H1 (cell line): Measurements from ENCODE around the gene LARP4B. TPM values are rescaled to one million over a fixed set of nuclear protein-coding genes. Genes with fewer than 3 reads are reported as not detected.
A peak's percentile ranks its signal among the peaks of the same experiment; 100 is the strongest.

Source experiments
- CTCF ChIA-PET: fragments of 300-600 bp; sonication (Branson Sonifier 250); formaldehyde crosslinking; loops from one replicate; lab custom pipeline; 2021; ENCODE audit not compliant: partially characterized antibody; lab: Charles Lee
- POLR2A ChIA-PET: fragments of 300-600 bp; sonication (Branson Sonifier 250); formaldehyde crosslinking; loops from one replicate; lab custom pipeline; 2021; ENCODE audit warnings: inconsistent platforms; ENCODE audit not compliant: partially characterized antibody; lab: Charles Lee
- DNase-seq, 2 experiments: peaks; one replicate each; pipeline versions ENCODE4 v3.0.0 to v3.0.0-alpha.2; 2010 to 2022; ENCODE audit warnings: low spot score in 2 of 2, low read depth in 1 of 2, mixed read lengths in 1 of 2
- FAIRE-seq: peaks from 2 replicates; lab custom pipeline; 2011; peaks lifted over from hg19 to GRCh38; lab: Jason Lieb, UNC
- H2AFZ ChIP-seq: 2 replicates; pipeline ENCODE4 v1.8.1; 2012; ENCODE audit warnings: low read length, inconsistent platforms
- H2AK5ac ChIP-seq: 2 replicates; pipeline ENCODE4 v1.6.1; 2013; ENCODE audit warnings: low read depth, low read length
- H2BK120ac ChIP-seq: replicated peaks from 2 replicates; pipeline ENCODE3; 2013; ENCODE audit warnings: low read depth, low read length, inconsistent platforms
- H2BK12ac ChIP-seq: 2 replicates; pipeline ENCODE4 v1.6.1; 2013; ENCODE audit warnings: low read depth, low read length
- H2BK15ac ChIP-seq: 2 replicates; pipeline ENCODE4 v1.6.1; 2013; ENCODE audit warnings: low read length
- H2BK20ac ChIP-seq: 2 replicates; pipeline ENCODE4 v1.6.1; 2013; ENCODE audit warnings: low read length
- H2BK5ac ChIP-seq: 2 replicates; pipeline ENCODE4 v1.6.1; 2013; ENCODE audit warnings: low read depth, low read length
- H3K14ac ChIP-seq: 2 replicates; pipeline ENCODE4 v1.6.1; 2013; ENCODE audit warnings: inconsistent platforms; ENCODE audit not compliant: insufficient read length
- H3K18ac ChIP-seq: 2 replicates; pipeline ENCODE4 v1.6.1; 2013; ENCODE audit warnings: low read length; ENCODE audit errors: extremely low read depth
- H3K23ac ChIP-seq: 2 replicates; pipeline ENCODE4 v1.6.1; 2013; ENCODE audit warnings: inconsistent platforms; ENCODE audit not compliant: insufficient read length
- H3K23me2 ChIP-seq: 2 replicates; pipeline ENCODE4 v1.6.1; 2013; ENCODE audit warnings: low read depth, low read length
- H3K27ac ChIP-seq: 2 replicates; pipeline ENCODE4 v1.6.1; 2011; ENCODE audit warnings: low read depth, low read length, inconsistent platforms
- H3K27me3 ChIP-seq, 4 experiments: replicated peaks in 1 of 4; 1 replicate in 1 of 4; 2 replicates in 3 of 4; pipeline versions ENCODE4 v1.6.1 to v1.8.1; 2011 to 2013; ENCODE audit warnings: low read length in 3 of 4, mild to moderate bottlenecking in 3 of 4, inconsistent platforms in 2 of 4, mixed read lengths in 2 of 4, moderate library complexity in 1 of 4; ENCODE audit not compliant: control insufficient read depth in 3 of 4, insufficient read depth in 3 of 4; ENCODE audit errors: extremely low read depth in 1 of 4
- H3K36me3 ChIP-seq, 4 experiments: 2 replicates each; pipeline versions ENCODE4 v1.6.1 to v1.8.1; 2011 to 2013; ENCODE audit warnings: mild to moderate bottlenecking in 4 of 4, low read length in 3 of 4, moderate library complexity in 2 of 4, control low read depth in 1 of 4, inconsistent platforms in 1 of 4; ENCODE audit not compliant: insufficient read depth in 4 of 4, control insufficient read depth in 2 of 4
- H3K4ac ChIP-seq: replicated peaks from 2 replicates; pipeline ENCODE3; 2013; ENCODE audit warnings: low read length, low read depth, mixed read lengths, inconsistent platforms; ENCODE audit not compliant: insufficient read length
- H3K4me1 ChIP-seq, 4 experiments: replicated peaks in 1 of 4; 1 replicate in 1 of 4; 2 replicates in 3 of 4; pipeline versions ENCODE4 v1.6.1 to v1.8.1; 2011 to 2013; ENCODE audit warnings: low read length in 3 of 4, inconsistent platforms in 2 of 4, mixed read lengths in 1 of 4; ENCODE audit not compliant: insufficient read depth in 4 of 4, control insufficient read depth in 3 of 4
- H3K4me2 ChIP-seq, 2 experiments: 2 replicates each; pipeline versions ENCODE4 v1.6.1 to v1.8.1; 2011 to 2013; ENCODE audit warnings: low read depth in 2 of 2, low read length in 2 of 2, control low read depth in 1 of 2, inconsistent platforms in 1 of 2, mild to moderate bottlenecking in 1 of 2; ENCODE audit not compliant: insufficient read depth in 1 of 2
- H3K4me3 ChIP-seq, 4 experiments: fragments of 200-600, 300-600 bp in 1 of 4; sonication (generic), shearing (Covaris generic), sonication (Bioruptor Twin) in 1 of 4; 2 replicates each; pipeline versions ENCODE4 v1.5.1 to v1.8.1; 2011 to 2016; ENCODE audit warnings: low read length in 4 of 4, low read depth in 3 of 4, control low read depth in 2 of 4, inconsistent platforms in 2 of 4, mild to moderate bottlenecking in 2 of 4, mixed read lengths in 1 of 4, moderate library complexity in 1 of 4; ENCODE audit not compliant: insufficient read depth in 2 of 4; ENCODE audit errors: extremely low read depth in 1 of 4
- H3K56ac ChIP-seq: replicated peaks from 2 replicates; pipeline ENCODE3; 2013; ENCODE audit warnings: low read depth, mild to moderate bottlenecking, mixed read lengths, low read length, inconsistent platforms; ENCODE audit not compliant: insufficient read length
- H3K79me1 ChIP-seq: 2 replicates; pipeline ENCODE4 v1.6.1; 2013; ENCODE audit warnings: low read depth, low read length, control low read depth
- H3K79me2 ChIP-seq, 2 experiments: 2 replicates each; pipeline versions ENCODE4 v1.6.1 to v1.8.1; 2012 to 2013; ENCODE audit warnings: low read length in 2 of 2, mild to moderate bottlenecking in 2 of 2, inconsistent platforms in 1 of 2; ENCODE audit not compliant: insufficient read depth in 2 of 2, control insufficient read depth in 1 of 2
- H3K9ac ChIP-seq, 4 experiments: replicated peaks in 1 of 4; 1 replicate in 1 of 4; 2 replicates in 3 of 4; pipeline versions ENCODE4 v1.6.1 to v1.8.1; 2011 to 2013; ENCODE audit warnings: low read depth in 3 of 4, low read length in 3 of 4, control low read depth in 2 of 4, mild to moderate bottlenecking in 2 of 4, moderate library complexity in 2 of 4, inconsistent platforms in 1 of 4; ENCODE audit errors: extremely low read depth in 1 of 4
- H3K9me3 ChIP-seq, 2 experiments: 2 replicates each; pipeline versions ENCODE4 v1.6.1 to v1.8.1; 2012 to 2013; ENCODE audit warnings: mild to moderate bottlenecking in 2 of 2, moderate library complexity in 2 of 2, control low read depth in 1 of 2, inconsistent platforms in 1 of 2, low read depth in 1 of 2, low read length in 1 of 2, mixed read lengths in 1 of 2; ENCODE audit not compliant: insufficient read depth in 2 of 2
- H4K20me1 ChIP-seq, 2 experiments: replicated peaks in 1 of 2; 2 replicates each; pipeline versions ENCODE3 to v1.8.1; 2011 to 2013; ENCODE audit warnings: inconsistent platforms in 2 of 2, low read length in 2 of 2, mild to moderate bottlenecking in 1 of 2; ENCODE audit not compliant: insufficient read depth in 2 of 2, control insufficient read depth in 1 of 2
- H4K5ac ChIP-seq: 2 replicates; pipeline ENCODE4 v1.6.1; 2013; ENCODE audit warnings: low read length, low read depth, mixed read lengths, inconsistent platforms; ENCODE audit not compliant: insufficient read length
- H4K8ac ChIP-seq: 2 replicates; pipeline ENCODE4 v1.8.0; 2013; ENCODE audit warnings: mild to moderate bottlenecking, moderate library complexity, low read length, inconsistent platforms; ENCODE audit not compliant: insufficient read depth; ENCODE audit errors: extremely low read depth
- H4K91ac ChIP-seq: replicated peaks from 2 replicates; pipeline ENCODE3; 2013; ENCODE audit warnings: low read length, mixed read lengths, inconsistent platforms; ENCODE audit not compliant: insufficient read length
- CEBPB ChIP-seq: IDR thresholded peaks from 2 replicates; pipeline ENCODE4 v1.6.1; 2012; ENCODE audit warnings: low read depth, low read length
- SP1 ChIP-seq: IDR thresholded peaks from 2 replicates; pipeline ENCODE4 v1.6.1; 2011; ENCODE audit warnings: low read depth, low read length
- WGBS, 2 experiments: shearing (Covaris generic) in 1 of 2; methylation state at CpG; one replicate each; pipeline versions ENCODE4 v1.1.6 to v1.1.7; 2013 to 2015; ENCODE audit warnings: low lambda C conversion rate in 2 of 2, mixed read lengths in 2 of 2, inconsistent platforms in 1 of 2, low coverage in 1 of 2, missing lambda C conversion rate in 1 of 2; ENCODE audit not compliant: insufficient replicate concordance in 2 of 2, insufficient coverage in 1 of 2, insufficient read length in 1 of 2; ENCODE audit errors: extremely low coverage in 1 of 2, missing lambda C conversion rate in 1 of 2; 5-methylcytosine and 5-hydroxymethylcytosine counted together
- polyA plus RNA-seq, 7 experiments: library from polyadenylated mRNA; depleted of rRNA in 3 of 7; stranded (reverse) in 5 of 7; unstranded in 2 of 7; fragments of >200 nt in 5 of 7; fragments of 200-250 nt in 2 of 7; gene quantifications; 1 replicate in 5 of 7; 2 replicates in 1 of 7; 4 replicates in 1 of 7; pipeline versions ENCODE4 v1.2.1 to v1.2.3, GENCODE V29; 2011 to 2013; ENCODE audit warnings: missing spikeins in 2 of 7, mixed read lengths in 2 of 7
- total RNA-seq: library from RNA; stranded (reverse); fragmentation: NEBNext Ultra II Directional; extraction: Animal tissue kit (Norgen Biotek cat#: 25700); gene quantifications from 2 replicates; pipeline ENCODE4 v1.2.1, GENCODE V29; 2021

The LARP4B gene
- total and polyA plus RNA-seq, 2 of the 8 experiments (the other 6 are each of a cell fraction or from before 2014, with no cell fraction given) = 20.1 to 78.6 TPM

GRCh38 chr10:971150-971542, 39.6 kb upstream of the LARP4B start:
- FAIRE-seq = no peak
- Histone ChIP-seq H2BK15ac (no peak overlapping the region), H4K8ac (no peak overlapping the region), H2BK5ac (no peak overlapping the region), H3K79me2 (no peaks in the 10 kb centered on the region), H3K56ac (no peak overlapping the region), H3K23ac (no peak overlapping the region), H3K23me2 (no peaks in the 10 kb centered on the region), H3K14ac (no peak overlapping the region), H2BK12ac (no peak overlapping the region), H3K9ac (no peak overlapping the region), H3K4ac (no peak overlapping the region), H3K4me2 (no peak overlapping the region), H3K18ac (no peak overlapping the region), H2AFZ (no peak overlapping the region), H3K79me1 (no peaks in the 10 kb centered on the region), H2BK20ac (no peak overlapping the region), H2BK120ac (no peak overlapping the region), H3K4me1 (peaks cover 0 to 10% (median 3%) of the 10 kb centered on the region in 4 experiments; a peak in 4 of 7 replicates), H3K27me3 (no peaks in the 10 kb centered on the region), H3K27ac (no peak overlapping the region), H3K36me3 (no peaks in the 10 kb centered on the region), H3K4me3 (no peak overlapping the region), H4K20me1 (no peaks in the 10 kb centered on the region), H4K5ac (no peak overlapping the region), H3K9me3 (no peaks in the 10 kb centered on the region; a peak in 1 of 4 replicates), H4K91ac (no peak overlapping the region), H2AK5ac (no peak overlapping the region)
- ChIA-PET CTCF (interaction anchor here (1.4 to 3.6 kb wide), 3 partner anchors 9 to 15 kb away, joined by 4 to 16 read pairs (median 4); no protein-coding TSS in a partner anchor), POLR2A (interaction anchor here (1.2 to 1.6 kb wide), 2 partner anchors 16 to 38 kb away, joined by 3 to 11 read pairs; no protein-coding TSS in a partner anchor)
- TF ChIP-seq SP1 = no peak
- peak; percentile 58; the same call in 1 of the 2 replicates for TF ChIP-seq CEBPB
- no peak for DNase-seq
- WGBS, 2 experiments = 88% methylated on average over 4 of the region's 4 CpGs; no CpG with 5 or more reads in 1 of the 2 experiments
